Erythroblast (primary cell): Measurements from ENCODE around the gene GDPD1.
A peak's percentile ranks its signal among the peaks of the same experiment; 100 is the strongest.
"Not testable (repeated sequence)": the region's sequence is repeated elsewhere in the genome, so short reads cannot be mapped to it uniquely, and the experiment has no call there.

ENCODE experiments used
- DNase-seq, 2 experiments: peaks; one replicate each; lab custom pipeline; 2025; lab: John Stamatoyannopoulos, UW
- GATA1 ChIP-seq: IDR thresholded peaks from 2 replicates; pipeline ENCODE4 v1.6.1; 2011; ENCODE audit warnings: low read depth, mild to moderate bottlenecking, control low read depth, low read length, moderate library complexity
- POLR2A ChIP-seq: IDR thresholded peaks from 2 replicates; pipeline ENCODE4 v1.6.1; 2011; ENCODE audit warnings: mild to moderate bottlenecking, low read length

Gene GDPD1

GRCh38 chr17:59311051-59311468, 90.7 kb downstream of the GDPD1 start:
- TF ChIP-seq GATA1: no peak
- no peak for TF ChIP-seq POLR2A
- DNase-seq: peak; percentile 73 to 79

- DNase-seq: not testable (repeated sequence)
Observed at GRCh38 chr17:59311521-59311920, 91.2 kb downstream of the GDPD1 start.

- DNase-seq: no peak
- TF ChIP-seq GATA1: no peak
- TF ChIP-seq POLR2A: no peak
Observed at GRCh38 chr17:59315866-59316265, 95.6 kb downstream of the GDPD1 start.
